Activated CD4-positive, alpha-beta memory T cell treated with anti-CD3 and anti-CD28 coated beads, Interleukin-2, amount 10 ng/mL, durations not matched to agents 7 days and 5 days (primary cell): ENCODE data around the gene DCN. TPM values are rescaled to one million over a fixed set of nuclear protein-coding genes. Genes with fewer than 3 reads are reported as not detected.

ENCODE experiments used
- CTCF ChIA-PET: fragments of 350-600 bp; sonication (Branson Sonifier 250); formaldehyde crosslinking; loops from one replicate; lab custom pipeline; 2021; ENCODE audit warnings: antibody characterized with exemption, inconsistent platforms; lab: Charles Lee
- POLR2A ChIA-PET: fragments of 350-600 bp; sonication (Branson Sonifier 250); formaldehyde crosslinking; loops from one replicate; lab custom pipeline; 2021; ENCODE audit warnings: antibody characterized with exemption; lab: Charles Lee
- DNase-seq: peaks from one replicate; pipeline ENCODE4 v3.0.0-alpha.2; 2020
- H3K27ac Mint-ChIP-seq: one replicate; pipeline ENCODE4 v1.8.0; 2021; ENCODE audit warnings: mild to moderate bottlenecking, mixed read lengths
- H3K27me3 Mint-ChIP-seq: one replicate; pipeline ENCODE4 v1.8.0; 2021; ENCODE audit warnings: mixed read lengths
- H3K36me3 Mint-ChIP-seq: one replicate; pipeline ENCODE4 v1.8.0; 2021; ENCODE audit warnings: low read depth, mixed read lengths
- H3K4me1 Mint-ChIP-seq: one replicate; pipeline ENCODE4 v1.8.0; 2021; ENCODE audit warnings: mixed read lengths
- H3K4me3 Mint-ChIP-seq: one replicate; pipeline ENCODE4 v1.8.0; 2021; ENCODE audit warnings: mild to moderate bottlenecking, mixed read lengths
- H3K9me3 Mint-ChIP-seq: one replicate; pipeline ENCODE4 v1.8.0; 2021; ENCODE audit warnings: mixed read lengths
- total RNA-seq, 2 experiments: library from RNA; stranded (reverse); gene quantifications; one replicate each; pipeline ENCODE4 v1.2.3, GENCODE V29; 2021

The DCN gene
- total RNA-seq, 2 experiments from 2014 or later, result not detected

DNA sequence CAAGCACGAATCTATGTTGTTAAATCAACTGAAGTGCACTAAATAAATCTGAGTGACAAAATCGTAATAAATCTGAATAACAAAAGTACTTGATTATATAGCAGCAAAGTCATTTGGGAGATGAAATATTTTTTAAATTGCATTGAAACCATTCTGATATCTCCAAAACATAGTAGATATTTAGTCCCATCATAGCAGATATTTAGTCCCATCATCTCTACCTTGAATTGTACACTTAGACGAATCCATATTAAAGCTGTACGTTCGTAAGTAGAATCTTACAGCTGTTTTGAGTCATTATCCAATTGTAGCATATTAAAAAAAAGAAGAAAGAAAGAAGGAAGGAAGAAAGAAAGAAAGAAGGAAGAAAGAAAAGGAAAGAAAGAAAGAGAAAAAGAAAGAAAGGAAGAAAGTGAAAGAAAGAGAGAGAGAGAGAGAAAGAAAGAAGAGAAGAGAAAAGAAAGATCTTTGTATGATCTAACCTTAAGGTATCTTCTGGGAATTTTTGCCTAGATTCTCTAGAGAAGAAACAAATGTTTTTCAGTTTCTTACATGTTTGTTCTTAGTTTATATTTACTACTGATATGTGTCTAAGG, 2.6 kb downstream of the DCN start:
- Mint-ChIP-seq H3K27me3 (no peaks in the 10 kb centered on the region), H3K9me3 (no peaks in the 10 kb centered on the region), H3K4me1 (no peaks in the 10 kb centered on the region), H3K36me3 (no peaks in the 10 kb centered on the region), H3K4me3 (no peak overlapping the region), H3K27ac (no peak overlapping the region)
- no peak for DNase-seq
- POLR2A ChIA-PET, result no interaction called here
- CTCF ChIA-PET, result no interaction called here

DNA sequence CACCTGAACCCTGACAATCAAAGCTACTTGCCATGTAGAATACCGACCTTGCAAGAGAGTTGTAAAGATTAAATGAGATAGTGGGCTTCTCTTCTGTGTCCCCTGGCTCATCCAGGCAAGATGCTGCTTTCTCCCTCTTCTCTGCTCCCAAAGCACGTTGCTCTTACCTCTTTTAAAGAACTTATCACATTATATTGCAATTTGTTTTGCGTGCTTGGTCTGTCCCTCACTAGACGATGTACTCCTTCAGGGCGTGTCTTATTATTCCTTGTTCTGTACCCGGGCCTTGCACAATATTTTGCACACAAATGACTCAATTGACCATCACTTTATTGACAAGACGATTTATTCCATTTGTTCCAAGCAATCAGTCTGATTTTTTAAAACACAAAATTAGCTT, 3.3 kb downstream of the DCN start:
- Mint-ChIP-seq H3K4me3 (no peak overlapping the region), H3K27me3 (no peaks in the 10 kb centered on the region), H3K36me3 (no peaks in the 10 kb centered on the region), H3K4me1 (no peaks in the 10 kb centered on the region), H3K27ac (no peak overlapping the region), H3K9me3 (no peaks in the 10 kb centered on the region)
- POLR2A ChIA-PET, result no interaction called here
- DNase-seq, result no peak
- CTCF ChIA-PET, result no interaction called here

DNA sequence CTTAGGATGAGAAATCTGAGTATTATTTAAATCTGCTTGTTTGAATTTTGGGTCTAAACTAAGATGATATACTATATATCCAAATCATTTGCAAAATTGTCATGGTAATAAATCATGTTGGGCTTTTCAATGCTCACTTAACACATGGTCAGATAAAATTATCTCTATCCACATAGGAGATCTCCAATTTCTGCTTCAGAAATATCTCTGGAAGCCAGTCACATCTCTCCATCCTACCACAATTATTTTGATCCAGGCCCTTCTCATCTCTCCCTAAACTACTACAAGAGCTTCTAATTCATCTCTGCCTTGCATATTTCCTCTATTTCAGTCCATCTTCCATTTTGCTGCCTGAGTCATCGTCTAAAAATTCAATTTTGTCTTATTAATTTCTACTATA, 3.8 kb downstream of the DCN start:
- H3K4me3 Mint-ChIP-seq, result no peak overlapping the region
- no peaks in the 10 kb centered on the region for H3K27me3 Mint-ChIP-seq
- CTCF ChIA-PET, result no interaction called here
- H3K27ac Mint-ChIP-seq, result no peak overlapping the region
- H3K4me1 Mint-ChIP-seq, result no peaks in the 10 kb centered on the region
- POLR2A ChIA-PET, result no interaction called here
- DNase-seq, result no peak
- no peaks in the 10 kb centered on the region for H3K9me3 Mint-ChIP-seq
- no peaks in the 10 kb centered on the region for H3K36me3 Mint-ChIP-seq

DNA sequence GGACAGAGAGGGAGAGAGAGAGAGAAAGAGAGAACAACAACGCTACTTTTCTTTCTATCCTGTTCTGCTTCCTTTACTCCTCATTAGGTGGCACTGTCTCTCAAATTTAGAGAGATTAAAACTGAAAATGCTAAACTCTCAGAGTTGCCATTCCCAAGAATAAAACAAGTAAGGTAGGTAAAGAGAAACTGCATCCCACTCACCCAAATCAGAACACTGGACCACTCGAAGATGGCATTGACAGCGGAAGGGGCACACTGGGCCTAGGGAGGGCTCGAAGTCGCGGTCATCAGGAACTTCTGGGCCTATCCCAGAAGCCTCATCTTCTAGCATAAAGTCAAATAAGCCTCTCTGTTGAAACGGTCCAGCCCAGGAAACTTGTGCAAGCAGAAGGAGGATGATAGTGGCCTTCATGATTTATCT, 4.5 kb downstream of the DCN start:
- Mint-ChIP-seq H3K27me3 (no peaks in the 10 kb centered on the region), H3K36me3 (no peaks in the 10 kb centered on the region), H3K9me3 (no peaks in the 10 kb centered on the region), H3K4me1 (no peaks in the 10 kb centered on the region), H3K4me3 (no peak overlapping the region), H3K27ac (no peak overlapping the region)
- no peak for DNase-seq
- POLR2A ChIA-PET, result no interaction called here
- CTCF ChIA-PET, result no interaction called here

DNA sequence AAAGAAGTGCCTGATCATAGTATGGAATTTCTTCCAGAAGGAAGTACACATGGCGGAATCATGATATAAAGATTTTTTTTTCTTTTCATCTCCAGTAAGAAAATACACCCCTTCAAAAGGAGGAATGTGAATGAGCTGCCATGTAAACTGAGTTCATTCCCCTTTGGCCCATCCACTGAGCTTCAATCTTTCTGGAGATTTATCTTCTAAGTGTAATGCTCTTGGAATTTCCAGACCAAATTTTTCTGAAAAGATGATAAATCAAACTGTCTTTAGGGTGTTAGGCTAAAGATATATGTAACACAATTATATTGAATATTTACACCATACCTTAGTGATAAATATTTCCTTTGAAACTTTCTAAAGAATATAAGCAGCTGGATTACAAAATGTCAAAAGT, 5.2 kb downstream of the DCN start:
- H3K9me3 Mint-ChIP-seq, result no peaks in the 10 kb centered on the region
- H3K4me3 Mint-ChIP-seq, result no peak overlapping the region
- no peaks in the 10 kb centered on the region for H3K36me3 Mint-ChIP-seq
- no peaks in the 10 kb centered on the region for H3K4me1 Mint-ChIP-seq
- CTCF ChIA-PET, result no interaction called here
- H3K27ac Mint-ChIP-seq, result no peak overlapping the region
- no peaks in the 10 kb centered on the region for H3K27me3 Mint-ChIP-seq
- no peak for DNase-seq
- POLR2A ChIA-PET, result no interaction called here

DNA sequence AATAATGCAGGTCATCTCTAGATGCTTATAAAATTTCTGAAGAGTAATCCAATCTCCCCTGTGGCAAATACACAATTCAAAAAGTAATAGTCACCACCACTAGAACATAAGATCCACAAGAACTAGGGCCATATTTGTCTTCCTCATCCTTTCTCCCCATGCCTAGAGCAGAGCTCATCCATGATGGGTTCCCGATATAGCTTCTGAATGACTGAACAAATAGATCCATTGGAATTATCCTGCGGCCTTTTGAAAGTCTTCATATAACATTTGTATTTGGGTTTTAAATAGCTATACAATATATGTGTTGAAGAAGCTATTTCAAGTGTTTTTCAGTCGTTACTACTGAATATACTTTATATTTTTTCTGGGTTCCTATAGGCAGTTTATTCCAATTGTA, 5.7 kb downstream of the DCN start:
- H3K4me3 Mint-ChIP-seq, result no peak overlapping the region
- H3K36me3 Mint-ChIP-seq, result no peaks in the 10 kb centered on the region
- ChIA-PET CTCF (no interaction called here), POLR2A (no interaction called here)
- no peak for DNase-seq
- no peaks in the 10 kb centered on the region for H3K4me1 Mint-ChIP-seq
- no peaks in the 10 kb centered on the region for H3K27me3 Mint-ChIP-seq
- H3K27ac Mint-ChIP-seq, result no peak overlapping the region
- no peaks in the 10 kb centered on the region for H3K9me3 Mint-ChIP-seq

DNA sequence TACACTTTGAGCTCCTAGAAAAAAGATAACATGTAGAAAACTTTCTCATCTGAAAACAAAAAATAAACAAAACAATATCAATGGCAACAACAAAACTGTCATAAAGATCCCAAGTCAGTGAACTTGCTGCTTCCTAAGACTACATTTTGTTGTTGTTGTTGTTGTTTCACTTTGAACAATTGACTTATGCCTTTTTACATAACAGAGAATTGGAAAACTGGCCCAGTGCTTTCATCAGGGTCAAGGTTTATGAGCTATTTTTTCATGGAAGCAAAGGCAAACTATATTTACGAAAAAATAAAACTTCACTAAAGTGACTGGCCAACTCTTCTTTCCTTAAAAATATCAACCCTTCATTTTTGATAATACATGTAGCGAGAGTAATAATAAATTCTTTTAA, 6.3 kb downstream of the DCN start:
- Mint-ChIP-seq H3K27ac (no peak overlapping the region), H3K4me1 (no peaks in the 10 kb centered on the region), H3K9me3 (no peaks in the 10 kb centered on the region), H3K36me3 (no peaks in the 10 kb centered on the region), H3K4me3 (no peak overlapping the region), H3K27me3 (no peaks in the 10 kb centered on the region)
- POLR2A ChIA-PET, result no interaction called here
- CTCF ChIA-PET, result interaction anchor here (1.0 kb wide), 1 partner anchor 1560 kb away, joined by 3 read pairs; no protein-coding TSS in a partner anchor
- no peak for DNase-seq

DNA sequence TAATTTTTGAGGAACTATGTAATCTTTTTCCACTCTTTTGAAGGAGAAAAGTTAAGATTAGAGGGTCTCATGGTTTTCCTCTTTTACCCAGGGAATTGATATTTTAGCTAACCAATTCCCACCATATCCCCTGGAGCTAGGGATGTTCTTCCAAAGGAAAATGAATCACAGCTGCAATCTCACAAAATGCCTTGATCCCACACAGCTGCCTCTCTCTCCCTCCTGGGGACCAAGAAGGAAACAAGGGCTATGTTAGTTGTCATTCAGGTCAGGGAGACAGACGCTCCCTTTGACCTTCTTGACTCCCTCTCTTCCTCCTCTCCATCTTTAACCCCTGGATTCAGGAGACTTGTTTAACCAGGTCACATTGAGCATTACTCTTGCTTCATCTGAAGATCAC, 9.5 kb downstream of the DCN start:
- no peaks in the 10 kb centered on the region for H3K4me1 Mint-ChIP-seq
- H3K4me3 Mint-ChIP-seq, result no peak overlapping the region
- no peaks in the 10 kb centered on the region for H3K36me3 Mint-ChIP-seq
- no peaks in the 10 kb centered on the region for H3K27me3 Mint-ChIP-seq
- no peaks in the 10 kb centered on the region for H3K9me3 Mint-ChIP-seq
- H3K27ac Mint-ChIP-seq, result no peak overlapping the region
- ChIA-PET CTCF (no interaction called here), POLR2A (no interaction called here)
- no peak for DNase-seq

DNA sequence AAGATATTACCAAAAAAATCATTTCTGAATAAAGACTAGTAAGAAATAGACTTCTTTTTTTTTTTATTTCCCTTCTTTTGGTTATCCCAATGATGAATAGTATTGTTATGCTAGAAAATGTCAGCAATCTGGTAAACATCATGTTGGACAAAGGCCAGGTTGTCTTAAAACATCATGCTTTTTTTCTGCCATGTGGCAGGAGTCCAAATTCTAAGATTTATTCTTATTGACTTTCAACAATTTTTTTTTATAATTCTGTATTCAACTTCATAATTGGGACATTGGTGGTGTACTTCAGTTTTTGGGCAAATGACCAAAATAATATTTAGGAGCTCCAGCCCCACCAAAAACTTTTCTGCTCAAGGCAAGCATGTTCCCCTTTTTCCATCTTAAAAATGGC, 10.5 kb downstream of the DCN start:
- Mint-ChIP-seq H3K27me3 (no peaks in the 10 kb centered on the region), H3K4me1 (no peaks in the 10 kb centered on the region), H3K4me3 (no peak overlapping the region), H3K9me3 (no peaks in the 10 kb centered on the region), H3K27ac (no peak overlapping the region), H3K36me3 (no peaks in the 10 kb centered on the region)
- CTCF ChIA-PET, result no interaction called here
- DNase-seq, result no peak
- POLR2A ChIA-PET, result no interaction called here

DNA sequence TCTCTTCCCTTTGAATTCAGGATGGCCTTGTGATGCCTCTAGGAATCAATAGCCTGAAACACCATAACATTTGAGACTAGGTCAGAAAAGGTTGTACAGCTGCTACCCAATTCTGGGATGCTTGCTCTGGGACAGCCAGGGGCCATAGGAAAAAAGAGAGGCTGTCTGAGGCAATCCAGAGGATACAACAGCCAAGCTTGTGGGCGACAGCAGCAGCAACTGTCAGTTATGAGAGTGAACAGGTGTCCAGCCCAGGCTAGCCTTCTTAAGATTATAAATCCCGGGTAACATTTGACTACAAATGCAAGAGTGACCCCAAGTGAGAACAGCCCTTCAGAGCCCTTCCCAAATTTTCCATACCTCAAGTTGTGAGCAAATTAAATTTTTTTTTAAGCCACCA, 11.1 kb downstream of the DCN start:
- Mint-ChIP-seq H3K27me3 (no peaks in the 10 kb centered on the region), H3K9me3 (no peaks in the 10 kb centered on the region), H3K4me1 (no peaks in the 10 kb centered on the region), H3K36me3 (no peaks in the 10 kb centered on the region), H3K4me3 (no peak overlapping the region), H3K27ac (no peak overlapping the region)
- no peak for DNase-seq
- CTCF ChIA-PET, result no interaction called here
- POLR2A ChIA-PET, result no interaction called here

DNA sequence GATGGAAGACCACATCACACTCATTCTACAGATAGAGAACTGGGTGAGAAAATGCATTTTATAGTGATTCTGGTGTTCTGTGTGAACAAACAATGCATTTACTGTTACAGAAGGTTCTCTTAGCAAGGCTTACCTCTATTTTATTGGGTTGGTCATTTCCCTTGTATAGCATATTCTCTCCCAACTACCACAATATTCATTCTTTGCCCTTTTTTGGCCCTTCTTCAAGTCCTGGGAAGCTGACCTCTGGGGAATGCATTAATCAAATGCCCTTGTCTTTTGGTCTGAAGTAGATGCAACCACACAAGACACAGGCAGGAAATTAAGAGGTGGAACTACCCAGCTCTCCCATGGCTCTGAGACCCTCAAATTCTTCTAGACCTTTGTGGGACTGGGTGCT, 19.5 kb downstream of the DCN start:
- no peaks in the 10 kb centered on the region for H3K36me3 Mint-ChIP-seq
- no peak for DNase-seq
- no peak overlapping the region for H3K27ac Mint-ChIP-seq
- ChIA-PET CTCF (no interaction called here), POLR2A (no interaction called here)
- H3K4me3 Mint-ChIP-seq, result no peak overlapping the region
- no peaks in the 10 kb centered on the region for H3K9me3 Mint-ChIP-seq
- H3K27me3 Mint-ChIP-seq, result no peaks in the 10 kb centered on the region
- no peaks in the 10 kb centered on the region for H3K4me1 Mint-ChIP-seq

DNA sequence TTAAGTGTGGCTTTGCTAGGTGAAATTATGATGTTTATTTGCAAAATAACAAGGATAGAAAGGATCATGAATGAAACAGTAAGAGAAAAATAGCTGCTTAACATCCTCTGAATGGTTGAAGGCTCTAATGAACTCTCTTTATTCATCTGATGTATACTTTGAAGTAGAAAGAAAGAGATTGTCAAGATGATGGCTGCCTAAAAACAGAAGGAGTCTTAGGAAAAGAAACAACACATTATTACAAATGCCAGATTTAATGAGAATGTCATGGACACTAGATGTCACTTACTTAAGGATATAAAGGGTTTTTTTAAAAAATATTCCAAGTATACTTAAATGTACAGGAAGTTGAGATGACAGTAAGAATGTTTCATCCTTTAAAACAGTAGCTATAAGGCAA, 21.6 kb downstream of the DCN start:
- Mint-ChIP-seq H3K27ac (no peak overlapping the region), H3K9me3 (no peaks in the 10 kb centered on the region), H3K27me3 (no peaks in the 10 kb centered on the region), H3K4me1 (no peaks in the 10 kb centered on the region), H3K36me3 (no peaks in the 10 kb centered on the region), H3K4me3 (no peak overlapping the region)
- ChIA-PET POLR2A (no interaction called here), CTCF (no interaction called here)
- DNase-seq, result no peak

DNA sequence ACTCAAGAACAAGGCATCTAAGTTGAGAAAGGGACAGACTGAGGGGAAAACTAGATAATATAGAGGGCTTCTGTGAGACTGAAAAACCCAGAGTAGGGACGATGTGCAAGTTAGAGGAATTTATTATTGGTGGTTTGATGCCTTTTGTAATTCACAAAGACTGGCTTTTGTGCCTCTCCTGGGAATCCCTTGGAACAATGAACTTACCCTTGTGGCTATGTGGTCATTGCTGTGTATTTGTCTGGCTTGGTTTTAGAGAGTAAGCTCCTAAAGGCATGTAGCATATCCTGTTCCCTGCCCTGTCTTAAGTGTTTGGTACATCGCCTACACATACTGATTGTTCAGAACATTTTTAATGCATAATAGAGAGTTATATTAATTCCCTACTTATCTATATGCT, 26.6 kb downstream of the DCN start:
- no peak overlapping the region for H3K27ac Mint-ChIP-seq
- H3K27me3 Mint-ChIP-seq, result no peaks in the 10 kb centered on the region
- CTCF ChIA-PET, result no interaction called here
- POLR2A ChIA-PET, result no interaction called here
- DNase-seq, result no peak
- H3K36me3 Mint-ChIP-seq, result no peaks in the 10 kb centered on the region
- H3K4me3 Mint-ChIP-seq, result no peak overlapping the region
- no peaks in the 10 kb centered on the region for H3K4me1 Mint-ChIP-seq
- H3K9me3 Mint-ChIP-seq, result no peaks in the 10 kb centered on the region

DNA sequence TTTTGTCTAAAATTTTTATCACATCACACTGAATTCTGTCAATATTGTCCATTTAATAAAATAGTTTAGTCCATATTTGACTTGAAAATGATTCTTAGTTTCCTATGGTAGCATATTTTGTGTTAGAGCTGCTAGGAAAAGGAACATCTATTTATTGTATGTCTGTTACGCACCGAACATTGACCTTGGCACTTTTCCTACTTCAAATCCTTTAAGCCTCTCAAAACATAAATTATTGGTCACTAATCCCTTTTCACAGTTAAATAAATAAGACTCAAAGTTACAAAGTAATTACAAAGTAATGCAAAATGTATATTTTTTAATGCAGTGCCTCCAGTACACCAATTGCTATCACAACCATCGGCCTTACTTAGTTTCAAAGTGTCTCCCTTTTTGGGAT, 28.5 kb downstream of the DCN start:
- no peaks in the 10 kb centered on the region for H3K9me3 Mint-ChIP-seq
- H3K4me3 Mint-ChIP-seq, result no peak overlapping the region
- H3K27ac Mint-ChIP-seq, result no peak overlapping the region
- no peaks in the 10 kb centered on the region for H3K4me1 Mint-ChIP-seq
- CTCF ChIA-PET, result no interaction called here
- H3K36me3 Mint-ChIP-seq, result no peaks in the 10 kb centered on the region
- no peak for DNase-seq
- POLR2A ChIA-PET, result no interaction called here
- no peaks in the 10 kb centered on the region for H3K27me3 Mint-ChIP-seq
